HepG2 (cell line): ENCODE measurements around the gene DRD5. TPM values are rescaled to one million over a fixed set of nuclear protein-coding genes. Genes with fewer than 3 reads are reported as not detected.

Experiments
- ATAC-seq: fragments of 200-7000 bp; cut with Tn5 transposase; 3 replicates; pipeline ENCODE4 v1.9.1; 2020; ENCODE audit warnings: mild to moderate bottlenecking, moderate library complexity
- BruUV-seq: library from RNA; stranded (reverse); fragments of 400-500 nt; replicated peaks from 2 replicates; lab custom pipeline; 2021; lab: Mats Ljungman, UMichigan
- CTCF ChIA-PET: fragments of 300-600 bp; formaldehyde crosslinking; extraction: SDS; loops from one replicate; lab custom pipeline; 2021; ENCODE audit warnings: low total read pairs, inconsistent platforms, low intra/inter-chr PET ratio; lab: Yijun Ruan, JAX
- POLR2A ChIA-PET: fragments of 350-600 bp; sonication (Branson Sonifier 250); formaldehyde crosslinking; loops from one replicate; lab custom pipeline; 2020; ENCODE audit warnings: antibody characterized with exemption, inconsistent platforms; lab: Yijun Ruan, JAX
- DNase-seq: peaks from one replicate; pipeline ENCODE4 v3.0.0-alpha.2; 2015; ENCODE audit warnings: low spot score
- FAIRE-seq: peaks from 3 replicates; lab custom pipeline; 2011; peaks lifted over from hg19 to GRCh38; lab: Jason Lieb, UNC
- H2AFZ ChIP-seq: one replicate; pipeline ENCODE4 v1.6.1; 2011; ENCODE audit warnings: low read length, inconsistent platforms
- H3K27ac ChIP-seq: fragments of 300-600 bp; 3 replicates; pipeline ENCODE4 v1.8.0; 2011; ENCODE audit warnings: mixed run types, mild to moderate bottlenecking, mixed read lengths, low read length, inconsistent platforms; ENCODE audit not compliant: insufficient read depth; ENCODE audit errors: extremely low read length
- H3K27me3 ChIP-seq, 2 experiments: fragments of 200-600 bp in 1 of 2; 2 replicates in 1 of 2; 3 replicates in 1 of 2; pipeline versions ENCODE4 v1.6.0 to v1.8.0; 2011; ENCODE audit warnings: low read length in 2 of 2, mild to moderate bottlenecking in 2 of 2, moderate library complexity in 2 of 2, inconsistent platforms in 1 of 2; ENCODE audit not compliant: insufficient read depth in 2 of 2, control insufficient read depth in 1 of 2
- H3K36me3 ChIP-seq, 2 experiments: fragments of 200-600 bp in 1 of 2; replicated peaks in 1 of 2; 2 replicates in 1 of 2; 3 replicates in 1 of 2; pipeline versions ENCODE4 v1.5.1 to v1.8.0; 2011; ENCODE audit warnings: low read length in 2 of 2, inconsistent platforms in 1 of 2; ENCODE audit not compliant: insufficient read depth in 2 of 2, control insufficient read depth in 1 of 2
- H3K4me1 ChIP-seq: 2 replicates; pipeline ENCODE4 v1.5.1; 2012; ENCODE audit warnings: low read length, inconsistent platforms; ENCODE audit not compliant: insufficient read depth
- H3K4me2 ChIP-seq: 2 replicates; pipeline ENCODE4 v1.6.0; 2011; ENCODE audit warnings: low read depth, low read length, inconsistent platforms
- H3K4me3 ChIP-seq, 3 experiments: fragments of 200-600 bp in 1 of 3; sonication (generic), shearing (Covaris generic) in 1 of 3; replicated peaks in 1 of 3; 2 replicates each; pipeline ENCODE4 v1.5.1; 2011 to 2016; ENCODE audit warnings: low read length in 3 of 3, inconsistent platforms in 2 of 3, low read depth in 2 of 3, mild to moderate bottlenecking in 2 of 3, control low read depth in 1 of 3, mixed read lengths in 1 of 3; ENCODE audit not compliant: insufficient read depth in 1 of 3
- H3K79me2 ChIP-seq: one replicate; pipeline ENCODE4 v1.6.1; 2011; ENCODE audit warnings: low read length, inconsistent platforms; ENCODE audit not compliant: insufficient read depth
- H3K9ac ChIP-seq: 2 replicates; pipeline ENCODE4 v1.6.0; 2011; ENCODE audit warnings: mild to moderate bottlenecking, low read depth, low read length, inconsistent platforms; ENCODE audit not compliant: insufficient read depth
- H3K9me3 ChIP-seq: 2 replicates; pipeline ENCODE4 v1.5.1; 2012; ENCODE audit warnings: mild to moderate bottlenecking, low read length
- H4K20me1 ChIP-seq: 2 replicates; pipeline ENCODE4 v1.6.0; 2011; ENCODE audit warnings: inconsistent platforms, mild to moderate bottlenecking, low read length, moderate library complexity; ENCODE audit not compliant: insufficient read depth
- CAMTA2 ChIP-seq: sonication (generic); formaldehyde crosslinking; IDR thresholded peaks from 2 replicates; pipeline ENCODE4 v1.4.0; 2020; ENCODE audit warnings: mild to moderate bottlenecking, missing genetic modification reagents, borderline replicate concordance
- CHD2 ChIP-seq: IDR thresholded peaks from 2 replicates; pipeline ENCODE4 v1.6.1; 2011; ENCODE audit warnings: low read depth, low read length, improper control_type of control experiment
- ETV5 ChIP-seq: IDR thresholded peaks from 2 replicates; pipeline ENCODE4 v1.6.1; 2018; ENCODE audit warnings: missing biosample characterization, missing genetic modification reagents, inconsistent platforms, borderline replicate concordance
- GTF3A ChIP-seq: sonication (generic); formaldehyde crosslinking; conservative IDR thresholded peaks from 2 replicates; pipeline ENCODE4 v1.4.0; 2020; ENCODE audit warnings: mild to moderate bottlenecking, missing genetic modification reagents
- IRF2 ChIP-seq: IDR thresholded peaks from 2 replicates; pipeline ENCODE4 v1.6.1; 2018; ENCODE audit warnings: missing genetic modification reagents, missing compliant biosample characterization
- SMAD1 ChIP-seq: sonication (generic); formaldehyde crosslinking; IDR thresholded peaks from 2 replicates; pipeline ENCODE4 v1.4.0; 2020; ENCODE audit warnings: missing genetic modification reagents, low read depth, mild to moderate bottlenecking, borderline replicate concordance
- SP140L ChIP-seq: sonication (generic); formaldehyde crosslinking; IDR thresholded peaks from 2 replicates; pipeline ENCODE4 v1.4.0; 2020; ENCODE audit warnings: missing genetic modification reagents, borderline replicate concordance
- TEAD3 ChIP-seq: optimal IDR thresholded peaks from 2 replicates; pipeline ENCODE3; 2016; ENCODE audit warnings: borderline replicate concordance
- TOPORS ChIP-seq: sonication (generic); formaldehyde crosslinking; IDR thresholded peaks from 2 replicates; pipeline ENCODE4 v1.8.0; 2023; ENCODE audit warnings: mild to moderate bottlenecking, missing genetic modification reagents
- ZKSCAN8 ChIP-seq: IDR thresholded peaks from 2 replicates; pipeline ENCODE4 v1.6.1; 2016; ENCODE audit warnings: borderline replicate concordance, missing genetic modification reagents, missing compliant biosample characterization
- ZNF143 ChIP-seq: sonication (generic); formaldehyde crosslinking; IDR thresholded peaks from 2 replicates; pipeline ENCODE4 v1.4.0; 2020; ENCODE audit warnings: missing genetic modification reagents
- ZNF407 ChIP-seq: sonication (generic); formaldehyde crosslinking; IDR thresholded peaks from one replicate; pipeline ENCODE4 v1.5.1; 2020; ENCODE audit warnings: mild to moderate bottlenecking, missing genetic modification reagents; ENCODE audit errors: not compliant biosample characterization
- WGBS: methylation state at CpG from one replicate; pipeline ENCODE4 v1.1.6; 2017; ENCODE audit warnings: low lambda C conversion rate; 5-methylcytosine and 5-hydroxymethylcytosine counted together
- in situ Hi-C: cut with HindIII; loops from 2 replicates; pipeline ENCODE4 v1.10.0; 2017; ENCODE audit warnings: low pct_unique_long_range_greater_than_20kb; ENCODE audit not compliant: extremely low pct_ligation_motif_present
- intact Hi-C: fragments of 100-400 bp; cut with micrococcal nuclease; formaldehyde crosslinking; loops from one replicate; pipeline ENCODE4 v1.10.0; 2022; ENCODE audit not compliant: unreplicated experiment
- polyA plus RNA-seq, 8 experiments: library from polyadenylated mRNA; depleted of rRNA in 3 of 8; stranded (reverse) in 7 of 8; unstranded in 1 of 8; fragments of >200 nt; fragmentation: Illumina TruSeq in 4 of 8; extraction: Trizol in 4 of 8; gene quantifications; 2 replicates each; pipeline versions ENCODE4 v1.2.1 to v1.2.3, GENCODE V29; 2011 to 2016; ENCODE audit warnings: low read depth in 4 of 8, missing spikeins in 1 of 8, mixed read lengths in 1 of 8; ENCODE audit not compliant: insufficient read depth in 1 of 8
- total RNA-seq, 5 experiments: library from RNA; depleted of rRNA; stranded (reverse); fragments of >200 nt; fragmentation: Illumina TruSeq; extraction: Trizol; gene quantifications; 2 replicates each; pipeline ENCODE4 v1.2.3, GENCODE V29; 2016; ENCODE audit warnings: low read depth in 1 of 5
- TF ChIP-seq, protein P1 (sequence below): sonication (generic); formaldehyde crosslinking; IDR thresholded peaks from 2 replicates; pipeline ENCODE4 v1.9.0; 2021; ENCODE audit warnings: missing genetic modification reagents, borderline replicate concordance
- TF ChIP-seq, protein P2 (sequence below): sonication (generic); formaldehyde crosslinking; IDR thresholded peaks from 2 replicates; pipeline ENCODE4 v1.8.0; 2022; ENCODE audit warnings: missing genetic modification reagents, mild to moderate bottlenecking, moderate library complexity, borderline replicate concordance

DRD5 gene
- total and polyA plus RNA-seq, 2 of the 13 experiments (the other 11 are each of a cell fraction or from before 2014, with no cell fraction given), result not detected

- no peak overlapping the region for H3K4me3 ChIP-seq
- no peaks in the 10 kb centered on the region for H3K9me3 ChIP-seq
- in situ Hi-C loops, result no loop called here
- ATAC-seq (no peak), DNase-seq (no peak), FAIRE-seq (no peak)
- H3K36me3 ChIP-seq, result peaks cover 4 to 24% of the 10 kb centered on the region in 2 experiments
- H3K27ac ChIP-seq, result no peak overlapping the region
- H3K9ac ChIP-seq, result no peak overlapping the region
- ChIA-PET POLR2A (no interaction called here), CTCF (no interaction called here)
- intact Hi-C loops, result no loop called here
- no peak overlapping the region for H3K4me2 ChIP-seq
- 100% methylated on average over 3 of the region's 3 CpGs for WGBS
- H3K27me3 ChIP-seq, result no peaks in the 10 kb centered on the region
- H4K20me1 ChIP-seq, result no peaks in the 10 kb centered on the region
- H3K4me1 ChIP-seq, result no peaks in the 10 kb centered on the region
- no TSS peak for BruUV-seq
- no peak for TF ChIP-seq ETV5 (CRISPR knock-in tag)
- TF ChIP-seq, protein P1, sequence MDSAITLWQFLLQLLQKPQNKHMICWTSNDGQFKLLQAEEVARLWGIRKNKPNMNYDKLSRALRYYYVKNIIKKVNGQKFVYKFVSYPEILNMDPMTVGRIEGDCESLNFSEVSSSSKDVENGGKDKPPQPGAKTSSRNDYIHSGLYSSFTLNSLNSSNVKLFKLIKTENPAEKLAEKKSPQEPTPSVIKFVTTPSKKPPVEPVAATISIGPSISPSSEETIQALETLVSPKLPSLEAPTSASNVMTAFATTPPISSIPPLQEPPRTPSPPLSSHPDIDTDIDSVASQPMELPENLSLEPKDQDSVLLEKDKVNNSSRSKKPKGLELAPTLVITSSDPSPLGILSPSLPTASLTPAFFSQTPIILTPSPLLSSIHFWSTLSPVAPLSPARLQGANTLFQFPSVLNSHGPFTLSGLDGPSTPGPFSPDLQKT, result no peak
- TF ChIP-seq ZKSCAN8 (CRISPR knock-in tag), result no peak
- TF ChIP-seq ZNF407 (CRISPR knock-in tag), result no peak
- no peak for TF ChIP-seq IRF2 (CRISPR knock-in tag)
- no peak for TF ChIP-seq GTF3A
- TF ChIP-seq TOPORS (CRISPR knock-in tag), result no peak
- no peak for TF ChIP-seq CHD2
- no peak for TF ChIP-seq TEAD3
- TF ChIP-seq CAMTA2 (CRISPR knock-in tag), result no peak
- TF ChIP-seq SP140L (CRISPR knock-in tag), result no peak
- TF ChIP-seq ZNF143, result no peak
- TF ChIP-seq, protein P2, sequence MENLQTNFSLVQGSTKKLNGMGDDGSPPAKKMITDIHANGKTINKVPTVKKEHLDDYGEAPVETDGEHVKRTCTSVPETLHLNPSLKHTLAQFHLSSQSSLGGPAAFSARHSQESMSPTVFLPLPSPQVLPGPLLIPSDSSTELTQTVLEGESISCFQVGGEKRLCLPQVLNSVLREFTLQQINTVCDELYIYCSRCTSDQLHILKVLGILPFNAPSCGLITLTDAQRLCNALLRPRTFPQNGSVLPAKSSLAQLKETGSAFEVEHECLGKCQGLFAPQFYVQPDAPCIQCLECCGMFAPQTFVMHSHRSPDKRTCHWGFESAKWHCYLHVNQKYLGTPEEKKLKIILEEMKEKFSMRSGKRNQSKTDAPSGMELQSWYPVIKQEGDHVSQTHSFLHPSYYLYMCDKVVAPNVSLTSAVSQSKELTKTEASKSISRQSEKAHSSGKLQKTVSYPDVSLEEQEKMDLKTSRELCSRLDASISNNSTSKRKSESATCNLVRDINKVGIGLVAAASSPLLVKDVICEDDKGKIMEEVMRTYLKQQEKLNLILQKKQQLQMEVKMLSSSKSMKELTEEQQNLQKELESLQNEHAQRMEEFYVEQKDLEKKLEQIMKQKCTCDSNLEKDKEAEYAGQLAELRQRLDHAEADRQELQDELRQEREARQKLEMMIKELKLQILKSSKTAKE, result no peak
- no peak for TF ChIP-seq SMAD1 (CRISPR knock-in tag)
- no peaks in the 10 kb centered on the region for H3K79me2 ChIP-seq
- no peak overlapping the region for H2AFZ ChIP-seq
Measured at GRCh38 chr4:9816285-9816684, 34.9 kb downstream of the DRD5 start.
